Hepatic stellate cell (primary cell): ENCODE measurements around the gene SULT4A1.
A peak's percentile ranks its signal among the peaks of the same experiment; 100 is the strongest.

Experiments
- DNase-seq: peaks from one replicate; pipeline ENCODE4 v3.0.0; 2011; ENCODE audit warnings: low spot score

Gene SULT4A1

GRCh38 chr22:43860126-43860525 lies 2.2 kb downstream of the SULT4A1 start:
- no peak for DNase-seq

- DNase-seq = no peak
Observed at GRCh38 chr22:43859621-43860020, 2.7 kb downstream of the SULT4A1 start.

- DNase-seq = no peak
Observed at GRCh38 chr22:43859176-43859575, 3.1 kb downstream of the SULT4A1 start.

GRCh38 chr22:43858156-43858895 lies 4.0 kb downstream of the SULT4A1 start:
- no peak for DNase-seq

GRCh38 chr22:43857367-43857766 lies 4.9 kb downstream of the SULT4A1 start:
- DNase-seq = no peak

- no peak for DNase-seq
Observed at GRCh38 chr22:43855431-43855830, 6.9 kb downstream of the SULT4A1 start.

GRCh38 chr22:43854786-43855271 lies 7.5 kb downstream of the SULT4A1 start:
- no peak for DNase-seq

- DNase-seq = no peak
Observed at GRCh38 chr22:43854121-43854785, 8.1 kb downstream of the SULT4A1 start.

- DNase-seq = no peak
Observed at GRCh38 chr22:43853328-43853931, 8.9 kb downstream of the SULT4A1 start.

GRCh38 chr22:43852573-43853327 lies 9.6 kb downstream of the SULT4A1 start:
- no peak for DNase-seq

GRCh38 chr22:43851979-43852307 lies 10.4 kb downstream of the SULT4A1 start:
- DNase-seq = no peak

GRCh38 chr22:43851058-43851978 lies 11.0 kb downstream of the SULT4A1 start:
- no peak for DNase-seq

- DNase-seq = no peak
Observed at GRCh38 chr22:43850529-43850928, 11.8 kb downstream of the SULT4A1 start.

- DNase-seq = no peak
Observed at GRCh38 chr22:43849731-43850130, 12.6 kb downstream of the SULT4A1 start.

GRCh38 chr22:43848366-43849171 lies 13.7 kb downstream of the SULT4A1 start:
- DNase-seq = peak; percentile 43

- no peak for DNase-seq
Observed at GRCh38 chr22:43847376-43848289, 14.7 kb downstream of the SULT4A1 start.

- DNase-seq = no peak
Observed at GRCh38 chr22:43846966-43847365, 15.3 kb downstream of the SULT4A1 start.

- DNase-seq = no peak
Observed at GRCh38 chr22:43845981-43846380, 16.3 kb downstream of the SULT4A1 start.
